Fibroblast of lung (primary cell): ENCODE data around the gene SH3D19. TPM values are rescaled to one million over a fixed set of nuclear protein-coding genes. Genes with fewer than 3 reads are reported as not detected.

Experiments
- DNase-seq, 2 donors: peaks; one replicate each; pipeline versions ENCODE4 v3.0.0 to v3.0.0-alpha.2; 2010; ENCODE audit warnings: low read depth in 2 of 2
- H2AFZ ChIP-seq: 2 replicates; pipeline ENCODE4 v1.5.1; 2012; ENCODE audit warnings: low read length, control low read depth, inconsistent platforms
- H3K27ac ChIP-seq: 2 replicates; pipeline ENCODE4 v1.5.1; 2011; ENCODE audit warnings: low read length, control low read depth; ENCODE audit not compliant: insufficient read depth
- H3K27me3 ChIP-seq: 2 replicates; pipeline ENCODE4 v1.5.1; 2011; ENCODE audit warnings: mild to moderate bottlenecking, low read length; ENCODE audit not compliant: control insufficient read depth, insufficient read depth
- H3K36me3 ChIP-seq: 2 replicates; pipeline ENCODE4 v1.5.1; 2011; ENCODE audit warnings: low read length; ENCODE audit not compliant: control insufficient read depth, insufficient read depth
- H3K4me1 ChIP-seq: 2 replicates; pipeline ENCODE4 v1.5.1; 2011; ENCODE audit warnings: low read length; ENCODE audit not compliant: control insufficient read depth, insufficient read depth; ENCODE audit errors: extremely low read depth
- H3K4me2 ChIP-seq: 2 replicates; pipeline ENCODE4 v1.5.1; 2011; ENCODE audit warnings: low read length, control low read depth; ENCODE audit not compliant: insufficient read depth; ENCODE audit errors: extremely low read depth
- H3K4me3 ChIP-seq, 4 experiments: fragments of 200-600 bp in 1 of 4; sonication (generic) in 1 of 4; replicated peaks in 1 of 4; 2 replicates each; pipeline ENCODE4 v1.5.1; 2011 to 2016; ENCODE audit warnings: low read length in 4 of 4, low read depth in 3 of 4, mild to moderate bottlenecking in 3 of 4, control low read depth in 2 of 4, inconsistent platforms in 1 of 4, mixed read lengths in 1 of 4; ENCODE audit not compliant: insufficient read depth in 1 of 4; ENCODE audit errors: control extremely low read depth in 1 of 4
- H3K79me2 ChIP-seq: 2 replicates; pipeline ENCODE4 v1.5.1; 2012; ENCODE audit warnings: mild to moderate bottlenecking, low read length, inconsistent platforms; ENCODE audit not compliant: control insufficient read depth, insufficient read depth
- H3K9ac ChIP-seq: 2 replicates; pipeline ENCODE4 v1.5.1; 2011; ENCODE audit warnings: mild to moderate bottlenecking, low read length, control low read depth; ENCODE audit not compliant: insufficient read depth
- H3K9me3 ChIP-seq: 2 replicates; pipeline ENCODE4 v1.5.1; 2012; ENCODE audit warnings: low read depth, low read length; ENCODE audit not compliant: control insufficient read depth, insufficient read depth
- H4K20me1 ChIP-seq: 2 replicates; pipeline ENCODE4 v1.5.1; 2011; ENCODE audit warnings: low read length; ENCODE audit not compliant: control insufficient read depth, insufficient read depth; ENCODE audit errors: extremely low read depth
- CTCF ChIP-seq, 2 donors: IDR thresholded peaks in 1 of 2; conservative IDR thresholded peaks in 1 of 2; 1 replicate in 1 of 2; 2 replicates in 1 of 2; pipeline ENCODE4 v1.5.1; 2011 to 2012; ENCODE audit warnings: low read length in 2 of 2, control low read depth in 1 of 2, inconsistent platforms in 1 of 2, low read depth in 1 of 2, mild to moderate bottlenecking in 1 of 2
- EZH2 ChIP-seq: IDR thresholded peaks from 2 replicates; pipeline ENCODE4 v1.5.1; 2012; ENCODE audit warnings: low read length, control low read depth, mild to moderate bottlenecking; ENCODE audit errors: missing control alignments
- polyA plus RNA-seq, 2 donors: library from polyadenylated mRNA; depleted of rRNA in 1 of 2; stranded (reverse) in 1 of 2; unstranded in 1 of 2; fragments of >200 nt; gene quantifications; 2 replicates each; pipeline ENCODE4 v1.2.1, GENCODE V29; 2011 to 2012; ENCODE audit warnings: missing spikeins in 1 of 2
- total RNA-seq: library from RNA; depleted of rRNA; stranded (reverse); fragments of >200 nt; gene quantifications from 2 replicates; pipeline ENCODE4 v1.2.1, GENCODE V29; 2014

SH3D19 gene
- total and polyA plus RNA-seq, 2 donors (not counting 1 experiment from before 2014, with no cell fraction given): 31.4 to 41.3 TPM

- TF ChIP-seq EZH2 (no peak), CTCF (conservative IDR thresholded peaks at IDR 0.05 in 1 of 2, IDR thresholded peaks at IDR 0.05 in 1 of 2; ENCODE audit: low read depth in 1 of 2, low read length in 2 of 2) (no peak)
- H3K79me2 ChIP-seq: no peaks in the 10 kb centered on the region
- H3K36me3 ChIP-seq: no peaks in the 10 kb centered on the region
Observed at GRCh38 chr4:151296227-151296626, 29.2 kb downstream of the SH3D19 start.

GRCh38 chr4:151294833-151295496 lies 30.4 kb downstream of the SH3D19 start:
- TF ChIP-seq EZH2 (no peak), CTCF (conservative IDR thresholded peaks at IDR 0.05 in 1 of 2, IDR thresholded peaks at IDR 0.05 in 1 of 2; ENCODE audit: low read depth in 1 of 2, low read length in 2 of 2) (no peak)
- no peaks in the 10 kb centered on the region for H3K4me1 ChIP-seq
- no peak overlapping the region for H3K4me2 ChIP-seq
- no peak overlapping the region for H3K27ac ChIP-seq
- H4K20me1 ChIP-seq: no peaks in the 10 kb centered on the region
- DNase-seq: no peak
- no peaks in the 10 kb centered on the region for H3K79me2 ChIP-seq
- no peaks in the 10 kb centered on the region for H3K36me3 ChIP-seq
- no peaks in the 10 kb centered on the region for H3K27me3 ChIP-seq
- no peaks in the 10 kb centered on the region for H3K9me3 ChIP-seq
- H3K9ac ChIP-seq: no peak overlapping the region
- no peak overlapping the region for H3K4me3 ChIP-seq
- no peak overlapping the region for H2AFZ ChIP-seq

More at GRCh38 chr4:151296227-151296626, 29.2 kb downstream of the SH3D19 start:
- no peaks in the 10 kb centered on the region for H3K9me3 ChIP-seq
- H3K4me2 ChIP-seq: no peak overlapping the region
- no peaks in the 10 kb centered on the region for H3K27me3 ChIP-seq
- H2AFZ ChIP-seq: no peak overlapping the region
- H3K4me1 ChIP-seq: no peaks in the 10 kb centered on the region
- no peak overlapping the region for H3K27ac ChIP-seq
- H4K20me1 ChIP-seq: no peaks in the 10 kb centered on the region
- no peak overlapping the region for H3K9ac ChIP-seq
- no peak for DNase-seq
- H3K4me3 ChIP-seq: no peak overlapping the region

- Histone ChIP-seq H3K36me3 (no peaks in the 10 kb centered on the region), H2AFZ (no peak overlapping the region), H3K9ac (no peak overlapping the region), H3K9me3 (no peaks in the 10 kb centered on the region), H3K4me1 (no peaks in the 10 kb centered on the region), H3K4me3 (no peak overlapping the region), H4K20me1 (no peaks in the 10 kb centered on the region), H3K79me2 (no peaks in the 10 kb centered on the region), H3K27ac (no peak overlapping the region), H3K27me3 (no peaks in the 10 kb centered on the region), H3K4me2 (no peak overlapping the region)
- no peak for DNase-seq
- TF ChIP-seq EZH2 (no peak), CTCF (conservative IDR thresholded peaks at IDR 0.05 in 1 of 2, IDR thresholded peaks at IDR 0.05 in 1 of 2; ENCODE audit: low read depth in 1 of 2, low read length in 2 of 2) (no peak)
Observed at GRCh38 chr4:151292038-151292437, 33.4 kb downstream of the SH3D19 start.
